MM.1S (cell line): ENCODE measurements around the gene SMIM1.

ENCODE experiments used
- DNase-seq: peaks from one replicate; pipeline ENCODE4 v3.0.0-alpha.2; 2015
- H2AFZ ChIP-seq: fragments of 300-600 bp; sonication (generic); 2 replicates; pipeline ENCODE4 v1.6.0; 2016; ENCODE audit warnings: antibody characterized with exemption, low read length
- H3F3A ChIP-seq: fragments of 300-600 bp; sonication (generic); 2 replicates; pipeline ENCODE4 v1.6.1; 2016; ENCODE audit warnings: mild to moderate bottlenecking, antibody characterized with exemption, low read length, moderate library complexity, mixed read lengths; ENCODE audit not compliant: insufficient read depth
- H3K27ac ChIP-seq: fragments of 300-600 bp; sonication (generic); 2 replicates; pipeline ENCODE4 v1.5.1; 2016; ENCODE audit warnings: mild to moderate bottlenecking, low read length
- H3K27me3 ChIP-seq: fragments of 300-600 bp; sonication (generic); replicated peaks from 2 replicates; pipeline ENCODE4 v1.6.0; 2016; ENCODE audit warnings: low read length; ENCODE audit not compliant: insufficient read depth
- H3K36me3 ChIP-seq: fragments of 300-600 bp; sonication (generic); replicated peaks from 2 replicates; pipeline ENCODE4 v1.6.1; 2016; ENCODE audit warnings: mild to moderate bottlenecking, low read length, mixed read lengths; ENCODE audit not compliant: insufficient read depth
- H3K4me1 ChIP-seq: fragments of 300-600 bp; sonication (generic); 2 replicates; pipeline ENCODE4 v1.6.1; 2016; ENCODE audit warnings: low read length, mixed read lengths
- H3K4me2 ChIP-seq: fragments of 300-600 bp; sonication (generic); 2 replicates; pipeline ENCODE4 v1.6.0; 2016; ENCODE audit warnings: low read depth, low read length
- H3K4me3 ChIP-seq: fragments of 300-600 bp; sonication (generic); 2 replicates; pipeline ENCODE4 v1.5.1; 2016; ENCODE audit warnings: low read length, mixed read lengths
- H3K79me2 ChIP-seq: fragments of 300-600 bp; sonication (generic); 2 replicates; pipeline ENCODE4 v1.6.1; 2016; ENCODE audit warnings: mixed run types, low read length, mixed read lengths
- H3K9ac ChIP-seq: fragments of 300-600 bp; sonication (generic); 2 replicates; pipeline ENCODE4 v1.6.1; 2016; ENCODE audit warnings: low read length, mixed read lengths
- H3K9me2 ChIP-seq: fragments of 300-600 bp; sonication (generic); replicated peaks from 2 replicates; pipeline ENCODE4 v1.6.1; 2016; ENCODE audit warnings: mild to moderate bottlenecking, low read length, mixed read lengths; ENCODE audit not compliant: insufficient read depth
- H3K9me3 ChIP-seq: fragments of 300-600 bp; sonication (generic); replicated peaks from 2 replicates; pipeline ENCODE4 v1.6.1; 2016; ENCODE audit warnings: mild to moderate bottlenecking, low read length, mixed read lengths; ENCODE audit not compliant: insufficient read depth
- H4K20me1 ChIP-seq: fragments of 300-600 bp; sonication (generic); 2 replicates; pipeline ENCODE4 v1.6.1; 2016; ENCODE audit warnings: mild to moderate bottlenecking, low read length, moderate library complexity, mixed read lengths; ENCODE audit not compliant: insufficient read depth
- CTCF ChIP-seq: fragments of 300-600 bp; sonication (generic); IDR thresholded peaks from 2 replicates; pipeline ENCODE4 v1.5.1; 2016; ENCODE audit warnings: antibody characterized with exemption, low read length, mixed read lengths
- EZH2 ChIP-seq: fragments of 300-600 bp; sonication (generic); optimal IDR thresholded peaks from 2 replicates; pipeline ENCODE3; 2017; ENCODE audit warnings: low read depth, mild to moderate bottlenecking, antibody characterized with exemption, low read length, mixed read lengths
- EZH2phosphoT487 ChIP-seq: fragments of 300-600 bp; sonication (generic); IDR thresholded peaks from 2 replicates; pipeline ENCODE4 v1.6.1; 2018; ENCODE audit warnings: antibody characterized with exemption, low read length

SMIM1 gene

GRCh38 chr1:3732434-3733093, 40.0 kb upstream of the SMIM1 start:
- TF ChIP-seq EZH2phosphoT487 (no peak), CTCF (no peak), EZH2 (no peak)
- DNase-seq, result no peak
- H3K79me2 ChIP-seq, result no peaks in the 10 kb centered on the region
- no peaks in the 10 kb centered on the region for H3K9me3 ChIP-seq
- H3K4me1 ChIP-seq, result no peaks in the 10 kb centered on the region
- H3K4me3 ChIP-seq, result no peak overlapping the region
- no peaks in the 10 kb centered on the region for H3K36me3 ChIP-seq
- no peaks in the 10 kb centered on the region for H3F3A ChIP-seq
- H2AFZ ChIP-seq, result no peak overlapping the region
- H4K20me1 ChIP-seq, result no peaks in the 10 kb centered on the region
- H3K4me2 ChIP-seq, result no peak overlapping the region
- H3K27me3 ChIP-seq, result no peaks in the 10 kb centered on the region
- no peaks in the 10 kb centered on the region for H3K9me2 ChIP-seq
- H3K9ac ChIP-seq, result no peak overlapping the region
- H3K27ac ChIP-seq, result no peak overlapping the region

GRCh38 chr1:3733094-3733882, 39.3 kb upstream of the SMIM1 start:
- no peaks in the 10 kb centered on the region for H3K36me3 ChIP-seq
- no peaks in the 10 kb centered on the region for H3F3A ChIP-seq
- no peak overlapping the region for H2AFZ ChIP-seq
- H3K27ac ChIP-seq, result no peak overlapping the region
- TF ChIP-seq EZH2 (no peak), EZH2phosphoT487 (no peak), CTCF (no peak)
- H3K4me1 ChIP-seq, result no peaks in the 10 kb centered on the region
- H3K4me3 ChIP-seq, result no peak overlapping the region
- H3K9me3 ChIP-seq, result no peaks in the 10 kb centered on the region
- H3K27me3 ChIP-seq, result no peaks in the 10 kb centered on the region
- H3K9me2 ChIP-seq, result no peaks in the 10 kb centered on the region
- no peak overlapping the region for H3K9ac ChIP-seq
- H4K20me1 ChIP-seq, result no peaks in the 10 kb centered on the region
- no peak overlapping the region for H3K4me2 ChIP-seq
- no peaks in the 10 kb centered on the region for H3K79me2 ChIP-seq
- no peak for DNase-seq

- no peak for DNase-seq
- no peak overlapping the region for H3K9ac ChIP-seq
- no peaks in the 10 kb centered on the region for H3K27me3 ChIP-seq
- no peaks in the 10 kb centered on the region for H3K79me2 ChIP-seq
- no peaks in the 10 kb centered on the region for H3F3A ChIP-seq
- H3K9me2 ChIP-seq, result no peaks in the 10 kb centered on the region
- no peaks in the 10 kb centered on the region for H3K36me3 ChIP-seq
- no peak for TF ChIP-seq CTCF
- TF ChIP-seq EZH2, result no peak
- TF ChIP-seq EZH2phosphoT487, result no peak
- no peaks in the 10 kb centered on the region for H4K20me1 ChIP-seq
- H2AFZ ChIP-seq, result no peak overlapping the region
- no peak overlapping the region for H3K27ac ChIP-seq
- no peaks in the 10 kb centered on the region for H3K4me1 ChIP-seq
- no peak overlapping the region for H3K4me2 ChIP-seq
- no peak overlapping the region for H3K4me3 ChIP-seq
- H3K9me3 ChIP-seq, result no peaks in the 10 kb centered on the region
Measured at GRCh38 chr1:3733883-3734589, 38.5 kb upstream of the SMIM1 start.
